ENCODE data around the gene PNCK.

The PNCK gene

DNA sequence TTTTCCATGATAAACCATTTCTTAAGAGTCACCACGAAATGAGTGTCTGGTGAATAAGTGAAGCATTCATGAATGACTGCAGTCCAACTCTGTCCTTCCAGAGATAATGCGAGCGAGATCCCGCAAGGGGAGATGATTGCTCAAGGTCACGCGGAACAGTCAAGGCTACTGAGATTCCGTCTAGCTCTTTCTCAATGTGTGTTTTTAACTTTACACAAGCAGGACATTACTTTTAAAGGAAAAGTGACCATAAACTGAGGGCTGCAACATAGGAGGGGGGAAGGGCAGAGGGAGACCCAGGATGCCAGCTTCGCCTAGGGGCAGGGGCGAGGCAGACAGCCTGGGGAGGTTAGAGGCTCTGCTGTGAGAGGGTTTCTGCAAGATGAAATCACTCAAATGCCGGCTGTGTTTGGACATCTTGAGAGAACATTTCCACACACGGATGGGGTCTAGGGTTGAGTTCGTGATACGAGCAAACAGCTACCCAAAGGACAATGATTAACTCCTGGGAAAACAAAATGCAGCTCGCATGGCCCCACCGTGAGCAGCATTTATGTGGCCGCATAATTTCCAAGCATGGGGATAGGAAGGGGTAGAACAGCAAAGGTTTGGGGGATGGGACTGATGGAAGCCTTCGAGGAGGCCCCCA is 50.8 kb downstream of the PNCK start:
- no peak overlapping the region for H3K4me3 ChIP-seq (replicated peaks; ENCODE audit: low read depth, low read length)
- no peak for DNase-seq (ENCODE audit: low read depth)
- TF ChIP-seq, protein P1, sequence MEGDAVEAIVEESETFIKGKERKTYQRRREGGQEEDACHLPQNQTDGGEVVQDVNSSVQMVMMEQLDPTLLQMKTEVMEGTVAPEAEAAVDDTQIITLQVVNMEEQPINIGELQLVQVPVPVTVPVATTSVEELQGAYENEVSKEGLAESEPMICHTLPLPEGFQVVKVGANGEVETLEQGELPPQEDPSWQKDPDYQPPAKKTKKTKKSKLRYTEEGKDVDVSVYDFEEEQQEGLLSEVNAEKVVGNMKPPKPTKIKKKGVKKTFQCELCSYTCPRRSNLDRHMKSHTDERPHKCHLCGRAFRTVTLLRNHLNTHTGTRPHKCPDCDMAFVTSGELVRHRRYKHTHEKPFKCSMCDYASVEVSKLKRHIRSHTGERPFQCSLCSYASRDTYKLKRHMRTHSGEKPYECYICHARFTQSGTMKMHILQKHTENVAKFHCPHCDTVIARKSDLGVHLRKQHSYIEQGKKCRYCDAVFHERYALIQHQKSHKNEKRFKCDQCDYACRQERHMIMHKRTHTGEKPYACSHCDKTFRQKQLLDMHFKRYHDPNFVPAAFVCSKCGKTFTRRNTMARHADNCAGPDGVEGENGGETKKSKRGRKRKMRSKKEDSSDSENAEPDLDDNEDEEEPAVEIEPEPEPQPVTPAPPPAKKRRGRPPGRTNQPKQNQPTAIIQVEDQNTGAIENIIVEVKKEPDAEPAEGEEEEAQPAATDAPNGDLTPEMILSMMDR (IDR thresholded peaks at IDR 0.05; ENCODE audit: low read length, missing control alignments): no peak

DNA sequence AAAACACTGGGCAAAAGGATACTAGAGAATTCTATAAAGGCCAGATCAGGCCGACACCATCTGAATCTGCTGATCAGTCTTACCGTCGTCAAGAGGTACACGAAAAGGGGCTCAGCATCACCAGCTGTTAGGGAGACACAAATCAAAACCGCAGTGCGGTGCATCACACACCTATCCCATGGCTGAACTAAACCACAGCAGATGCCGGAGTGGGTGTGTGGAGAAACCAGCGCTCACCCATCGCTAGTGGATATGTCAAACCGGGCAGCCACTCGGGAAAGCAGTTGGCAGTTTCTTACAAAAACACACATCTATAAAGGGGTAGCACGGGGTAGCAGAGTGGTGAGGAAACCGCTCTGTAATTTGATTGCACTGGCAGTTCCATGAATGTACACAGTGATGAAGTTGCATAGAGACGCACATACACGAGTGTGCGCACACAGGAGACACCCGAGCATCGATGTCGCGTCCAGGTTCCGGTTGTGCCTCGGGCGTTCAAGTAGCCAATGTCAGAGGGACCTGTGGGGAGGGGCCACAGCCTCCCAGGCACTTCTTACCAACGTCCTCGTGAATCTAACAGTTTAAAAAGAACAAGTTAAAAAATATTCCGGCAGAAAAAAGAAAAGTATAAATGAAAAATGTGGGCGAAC is 51.5 kb downstream of the PNCK start:
- no peak for DNase-seq (ENCODE audit: low read depth)
- H3K4me3 ChIP-seq (replicated peaks; ENCODE audit: low read depth, low read length): no peak overlapping the region
- TF ChIP-seq, protein P1 (IDR thresholded peaks at IDR 0.05; ENCODE audit: low read length, missing control alignments): no peak

DNA sequence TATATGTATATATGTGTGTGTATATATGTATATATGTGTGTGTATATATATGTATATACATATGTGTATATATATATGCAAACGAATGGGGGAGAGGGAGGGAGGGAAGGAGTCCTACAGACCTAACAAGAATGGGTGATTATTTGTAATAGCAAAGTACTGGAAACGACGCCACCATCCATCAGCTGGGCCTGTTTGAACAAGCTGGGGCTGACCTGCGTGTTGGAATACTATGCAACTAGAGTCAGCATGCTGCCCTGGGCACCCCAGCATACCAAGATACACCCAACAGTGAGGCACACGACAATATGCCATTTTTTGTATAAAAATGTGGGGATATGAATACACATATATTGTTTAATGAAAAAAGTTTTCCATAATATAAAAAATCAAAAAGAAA is 53.0 kb downstream of the PNCK start:
- TF ChIP-seq, protein P1 (IDR thresholded peaks at IDR 0.05; ENCODE audit: low read length, missing control alignments): no peak
- no peak overlapping the region for H3K4me3 ChIP-seq (replicated peaks; ENCODE audit: low read depth, low read length)
- no peak for DNase-seq (ENCODE audit: low read depth)

Data from fibroblast of pulmonary artery (primary cell).